Prostate gland (tissue), 2 donors: Measurements from ENCODE around the gene ITGA2B. TPM values are rescaled to one million over a fixed set of nuclear protein-coding genes. Genes with fewer than 3 reads are reported as not detected.
"Not testable (repeated sequence)": the region's sequence is repeated elsewhere in the genome, so short reads cannot be mapped to it uniquely, and the experiment has no call there.

ENCODE experiments used
- DNase-seq: peaks from one replicate; pipeline ENCODE4 v3.0.0-alpha.2; 2019; ENCODE audit warnings: low spot score
- H3K27ac ChIP-seq, 2 donors: fragments of 200-600 bp; sonication (generic); 2 replicates each; pipeline ENCODE4 v1.5.1; 2017 to 2019
- H3K27me3 ChIP-seq: fragments of 200-600 bp; sonication (generic); replicated peaks from 2 replicates; pipeline ENCODE4 v1.5.1; 2019; ENCODE audit not compliant: insufficient read depth
- H3K36me3 ChIP-seq, 2 donors: fragments of 200-600 bp; sonication (generic); 1 replicate in 1 of 2; 2 replicates in 1 of 2; pipeline versions ENCODE4 v1.5.1 to v1.8.1; 2017 to 2019
- H3K4me1 ChIP-seq: fragments of 200-600 bp; sonication (generic); replicated peaks from 2 replicates; pipeline ENCODE4 v1.5.1; 2019
- H3K4me3 ChIP-seq, 2 donors: fragments of 200-600 bp; sonication (generic); 2 replicates each; pipeline ENCODE4 v1.5.1; 2017 to 2019
- H3K9me3 ChIP-seq: fragments of 200-600 bp; sonication (generic); 2 replicates; pipeline ENCODE4 v1.5.1; 2017
- POLR2A ChIP-seq: fragments of 450-650 bp; IDR thresholded peaks from one replicate; pipeline ENCODE4 v1.6.1; 2016; ENCODE audit warnings: antibody characterized with exemption, mild to moderate bottlenecking
- POLR2AphosphoS5 ChIP-seq: sonication (generic); formaldehyde crosslinking; IDR thresholded peaks from one replicate; pipeline ENCODE4 v1.6.1; 2017; ENCODE audit warnings: antibody characterized with exemption
- WGBS: methylation state at CpG from one replicate; pipeline ENCODE4 v1.1.5; 2018; 5-methylcytosine and 5-hydroxymethylcytosine counted together
- intact Hi-C: fragments of 100-400 bp; cut with DNase I; formaldehyde crosslinking; loops from one replicate; pipeline ENCODE4 v1.14.2; 2022
- total RNA-seq, 2 donors: library from RNA; depleted of rRNA; stranded (reverse); fragments of >200 nt; gene quantifications; one replicate each; pipeline ENCODE4 v1.1.0, GENCODE V29; 2016
- TF ChIP-seq, protein P1 (sequence below), 4 experiments: fragments of 200-600 bp in 2 of 4; fragments of 450-650 bp in 2 of 4; sonication (generic) in 2 of 4; IDR thresholded peaks; 1 replicate in 3 of 4; 2 replicates in 1 of 4; pipeline ENCODE4 v1.5.1; 2016 to 2019; ENCODE audit warnings: antibody characterized with exemption in 4 of 4, mild to moderate bottlenecking in 2 of 4, moderate library complexity in 2 of 4

The ITGA2B gene
- total RNA-seq, 2 donors from 2014 or later: 0.27 to 0.68 TPM

DNA sequence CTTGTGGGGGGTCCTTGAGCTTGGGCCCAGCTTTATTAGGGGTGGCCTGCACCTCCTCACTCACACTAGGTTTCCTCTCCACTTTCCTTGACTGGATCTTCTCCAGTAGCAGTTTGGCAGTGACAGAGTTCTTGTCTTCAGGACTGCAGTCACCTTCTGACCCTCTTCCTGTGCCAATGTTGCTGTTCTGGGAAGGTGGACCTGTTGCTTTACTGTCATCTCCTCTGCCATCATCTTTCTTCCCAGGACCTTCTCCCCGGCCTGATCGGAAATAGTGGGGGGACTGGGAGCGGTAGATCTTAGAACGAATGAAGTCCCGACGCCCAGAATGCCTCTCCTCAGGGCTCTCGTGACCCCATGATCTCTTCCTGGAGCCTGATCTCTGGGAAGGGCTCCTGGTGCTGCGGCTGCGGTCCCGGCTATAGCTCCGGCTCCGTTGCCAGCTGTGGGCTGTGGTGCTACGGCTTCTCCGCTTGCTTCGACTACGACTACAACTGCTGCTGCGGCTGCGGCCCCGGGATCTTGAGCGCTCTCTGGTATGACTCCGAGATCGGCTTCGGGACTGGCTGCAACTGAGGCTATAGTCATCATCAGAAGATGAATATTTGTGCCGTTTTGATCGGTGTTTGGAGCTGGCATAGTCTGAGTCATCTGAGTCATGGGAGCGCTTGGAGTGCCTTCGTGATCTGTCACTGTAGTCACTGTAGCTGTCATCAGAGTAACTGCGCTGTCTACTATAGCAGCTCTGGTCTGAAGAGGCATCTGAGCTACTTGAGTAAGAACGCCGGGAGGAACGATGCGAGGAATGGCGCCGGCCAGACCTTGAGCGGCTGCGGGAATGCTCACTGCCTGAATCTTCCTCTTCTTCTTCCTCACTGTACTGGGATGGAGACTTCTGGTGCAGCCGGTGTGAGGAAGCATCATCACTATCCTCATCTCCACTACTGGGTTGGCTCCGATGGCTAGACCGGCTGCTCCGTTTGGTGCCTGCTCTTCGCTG is 9.5 kb upstream of the ITGA2B start:
- Histone ChIP-seq H3K36me3 (peaks cover 0 to 8% of the 10 kb centered on the region in 2 donors), H3K9me3 (no peaks in the 10 kb centered on the region), H3K4me1 (no peaks in the 10 kb centered on the region), H3K27ac (no peak overlapping the region), H3K4me3 (no peak overlapping the region), H3K27me3 (no peaks in the 10 kb centered on the region)
- WGBS: 94% methylated on average over 41 of the region's 41 CpGs
- no peak for DNase-seq
- TF ChIP-seq, protein P1, sequence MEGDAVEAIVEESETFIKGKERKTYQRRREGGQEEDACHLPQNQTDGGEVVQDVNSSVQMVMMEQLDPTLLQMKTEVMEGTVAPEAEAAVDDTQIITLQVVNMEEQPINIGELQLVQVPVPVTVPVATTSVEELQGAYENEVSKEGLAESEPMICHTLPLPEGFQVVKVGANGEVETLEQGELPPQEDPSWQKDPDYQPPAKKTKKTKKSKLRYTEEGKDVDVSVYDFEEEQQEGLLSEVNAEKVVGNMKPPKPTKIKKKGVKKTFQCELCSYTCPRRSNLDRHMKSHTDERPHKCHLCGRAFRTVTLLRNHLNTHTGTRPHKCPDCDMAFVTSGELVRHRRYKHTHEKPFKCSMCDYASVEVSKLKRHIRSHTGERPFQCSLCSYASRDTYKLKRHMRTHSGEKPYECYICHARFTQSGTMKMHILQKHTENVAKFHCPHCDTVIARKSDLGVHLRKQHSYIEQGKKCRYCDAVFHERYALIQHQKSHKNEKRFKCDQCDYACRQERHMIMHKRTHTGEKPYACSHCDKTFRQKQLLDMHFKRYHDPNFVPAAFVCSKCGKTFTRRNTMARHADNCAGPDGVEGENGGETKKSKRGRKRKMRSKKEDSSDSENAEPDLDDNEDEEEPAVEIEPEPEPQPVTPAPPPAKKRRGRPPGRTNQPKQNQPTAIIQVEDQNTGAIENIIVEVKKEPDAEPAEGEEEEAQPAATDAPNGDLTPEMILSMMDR (IDR thresholded peaks at IDR 0.05): no peak
- TF ChIP-seq POLR2AphosphoS5: no peak
- no peak for TF ChIP-seq POLR2A
- intact Hi-C loops: loop anchor here (10.0 kb wide), 1 partner anchor 106 kb away; the partner anchor contains the start of gene GPATCH8

DNA sequence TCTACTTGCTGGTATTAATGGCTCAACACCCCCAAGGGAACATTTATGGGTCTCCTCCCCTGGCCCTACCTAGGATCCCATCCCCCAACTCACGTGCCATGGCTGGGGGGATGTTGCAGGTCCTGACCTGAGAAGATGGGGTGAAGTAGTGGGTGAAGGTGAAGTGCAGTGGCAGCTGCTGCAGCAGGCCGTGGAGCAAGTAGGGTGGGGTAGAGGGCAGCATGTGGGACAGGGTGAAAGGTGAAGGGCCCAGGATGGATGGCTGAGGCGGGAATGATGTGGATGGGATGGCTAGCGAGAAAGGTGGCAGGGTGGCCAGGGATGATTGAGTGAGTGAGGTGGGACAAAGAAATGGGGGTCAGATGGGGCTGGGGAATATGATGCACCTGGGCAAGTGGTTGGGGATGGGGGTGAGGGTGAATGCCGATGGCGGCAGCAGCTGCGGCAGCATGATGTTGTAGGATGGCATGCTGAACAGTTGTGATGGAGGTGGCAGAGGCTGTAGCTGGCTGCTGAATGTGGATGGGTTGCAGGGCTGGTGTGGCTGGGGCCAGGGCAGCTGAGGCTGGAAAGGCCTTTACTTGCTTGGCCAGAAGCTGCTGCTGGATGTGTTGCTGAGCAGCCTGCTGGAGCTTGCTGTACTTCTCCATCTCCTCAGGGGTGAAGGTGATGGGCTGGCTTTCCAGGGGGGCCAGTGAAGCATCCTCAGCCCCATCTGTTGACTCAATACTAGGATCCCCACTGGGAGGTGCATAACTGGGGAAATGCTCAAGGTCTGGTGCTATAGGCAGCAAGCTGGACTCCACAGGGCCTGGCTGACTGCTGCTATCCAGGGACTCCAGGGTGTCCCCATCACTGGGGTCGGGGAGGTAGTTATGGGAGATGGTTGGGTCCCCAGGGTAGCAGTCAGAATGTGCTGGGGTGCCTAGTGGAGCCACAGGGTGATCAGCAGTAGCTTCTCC is 8.3 kb upstream of the ITGA2B start:
- intact Hi-C loops: loop anchor here (10.0 kb wide), 1 partner anchor 107 kb away; the partner anchor contains the start of gene GPATCH8
- Histone ChIP-seq H3K36me3 (peaks cover 0 to 8% of the 10 kb centered on the region in 2 donors), H3K27ac (no peak overlapping the region), H3K4me1 (no peaks in the 10 kb centered on the region), H3K9me3 (no peaks in the 10 kb centered on the region), H3K27me3 (no peaks in the 10 kb centered on the region), H3K4me3 (no peak overlapping the region)
- TF ChIP-seq, protein P1 (IDR thresholded peaks at IDR 0.05): no peak
- TF ChIP-seq POLR2A (no peak), POLR2AphosphoS5 (no peak)
- no peak for DNase-seq
- WGBS: 92% methylated on average over 8 of the region's 8 CpGs

DNA sequence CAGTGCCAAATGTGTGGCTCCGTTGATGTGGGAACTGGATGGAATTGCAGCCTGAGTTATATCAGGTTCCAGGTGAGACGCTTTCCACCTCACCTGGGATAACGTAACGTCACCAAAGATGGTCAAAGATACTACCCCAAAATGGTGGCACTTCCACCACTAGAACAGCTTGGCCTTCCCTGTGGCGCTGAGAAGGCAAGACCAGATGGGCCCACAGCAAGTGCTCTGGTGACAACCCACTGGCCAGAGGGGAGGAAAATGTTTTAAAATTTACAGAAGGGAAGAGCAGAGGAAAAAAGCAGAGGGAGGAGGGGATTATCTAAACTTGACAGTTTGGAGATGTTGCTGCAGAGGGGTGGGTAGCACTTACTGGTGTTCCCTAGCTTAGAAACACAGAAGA is 7.5 kb upstream of the ITGA2B start:
- Histone ChIP-seq H3K9me3 (no peaks in the 10 kb centered on the region), H3K27ac (no peak overlapping the region), H3K4me1 (no peaks in the 10 kb centered on the region), H3K4me3 (no peak overlapping the region), H3K27me3 (no peaks in the 10 kb centered on the region), H3K36me3 (peaks cover 0 to 8% of the 10 kb centered on the region in 2 donors)
- TF ChIP-seq POLR2A: no peak
- no peak for TF ChIP-seq POLR2AphosphoS5
- TF ChIP-seq, protein P1 (IDR thresholded peaks at IDR 0.05): no peak
- DNase-seq: no peak
- 88% methylated on average over 5 of the region's 5 CpGs for WGBS
- intact Hi-C loops: loop anchor here (10.0 kb wide), 1 partner anchor 108 kb away; the partner anchor contains the start of gene GPATCH8

DNA sequence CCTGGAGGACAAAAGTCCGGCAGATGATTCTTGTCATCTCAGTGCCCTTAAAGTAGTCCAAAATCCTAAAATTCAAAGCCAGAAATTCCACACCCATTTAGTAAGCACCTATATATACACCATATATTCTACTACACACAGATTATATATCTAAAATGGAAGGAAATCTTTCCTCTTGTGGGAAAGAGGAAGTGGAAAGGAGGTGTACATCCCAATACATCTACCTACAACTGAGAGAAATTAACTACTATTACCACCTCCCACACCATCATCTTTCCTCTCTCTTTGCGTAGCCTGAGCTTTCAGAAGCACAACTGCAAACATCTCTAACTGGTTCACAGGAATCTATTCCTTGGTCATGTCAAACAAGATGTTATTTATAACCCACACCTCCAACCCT is 5.4 kb upstream of the ITGA2B start:
- Histone ChIP-seq H3K36me3 (no peaks in the 10 kb centered on the region), H3K27me3 (no peaks in the 10 kb centered on the region), H3K4me1 (no peaks in the 10 kb centered on the region), H3K9me3 (no peaks in the 10 kb centered on the region), H3K4me3 (no peak overlapping the region), H3K27ac (no peak overlapping the region)
- WGBS: 89% methylated on average over 2 of the region's 2 CpGs
- TF ChIP-seq POLR2A: no peak
- TF ChIP-seq, protein P1 (IDR thresholded peaks at IDR 0.05): no peak
- TF ChIP-seq POLR2AphosphoS5: no peak
- DNase-seq: no peak
- intact Hi-C loops: loop anchor here (10.0 kb wide), 1 partner anchor 110 kb away; the partner anchor contains the start of gene GPATCH8

DNA sequence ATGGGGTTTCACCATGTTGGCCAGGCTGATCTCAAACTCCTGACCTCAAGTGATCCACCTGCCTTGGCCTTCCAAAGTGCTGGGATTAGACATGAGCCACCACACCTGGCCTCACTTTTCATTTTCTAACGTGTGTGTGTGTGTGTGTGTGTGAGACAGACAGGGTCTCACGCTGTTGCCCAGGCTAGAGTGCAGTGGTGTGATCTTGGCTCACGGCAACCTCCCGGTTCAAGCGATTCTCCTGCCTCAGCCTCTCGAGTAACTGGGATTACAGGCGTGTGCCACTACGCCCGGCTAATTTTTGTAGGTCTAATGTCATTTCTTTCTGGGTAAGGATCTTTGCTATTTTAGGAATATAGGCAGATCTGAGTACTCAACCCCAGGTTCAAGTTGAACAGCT is 4.7 kb upstream of the ITGA2B start:
- H3K27ac ChIP-seq, DNase-seq, H3K27me3 ChIP-seq, H3K36me3 ChIP-seq, H3K4me1 ChIP-seq, H3K4me3 ChIP-seq, H3K9me3 ChIP-seq: not testable (repeated sequence)
- intact Hi-C loops: loop anchor here (10.0 kb wide), 1 partner anchor 111 kb away; the partner anchor contains the start of gene GPATCH8
- WGBS: 92% methylated on average over 9 of the region's 9 CpGs
